ENCODE measurements around the gene MGA.

GRCh38 chr15:41798607-41799487, 138.6 kb downstream of the MGA start:
- no peak for TF ChIP-seq POLR2A (IDR thresholded peaks at IDR 0.05; ENCODE audit: low read length)
- no peak for TF ChIP-seq GATA1 (IDR thresholded peaks at IDR 0.05; ENCODE audit: low read depth, low read length)
